GM21526 (cell line): Measurements from ENCODE around the gene STAB2.

Experiments
- ATAC-seq: cut with Tn5 transposase; IDR thresholded peaks from one replicate; pipeline ENCODE4 v1.9.1; 2021; ENCODE audit warnings: moderate library complexity; ENCODE audit not compliant: unreplicated experiment, low FRiP score

STAB2 gene

DNA sequence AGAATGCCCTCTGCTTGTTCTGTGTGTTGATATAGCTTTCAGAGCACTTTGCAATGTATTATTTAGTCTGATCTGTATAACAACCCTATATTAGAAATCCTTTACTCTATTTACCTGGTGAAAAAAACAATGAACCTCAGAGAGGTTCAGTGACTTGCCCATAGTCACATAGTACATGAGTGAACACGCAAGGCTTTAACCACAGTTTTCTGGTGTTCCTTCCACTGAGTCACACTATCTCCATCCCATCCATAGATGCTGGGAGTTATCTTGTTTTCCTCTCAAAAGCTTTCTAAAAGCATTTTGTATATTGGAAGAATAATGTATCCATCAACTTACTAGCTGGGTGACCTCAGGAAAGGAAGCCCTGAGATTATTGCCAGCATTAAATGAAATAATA, 149.5 kb downstream of the STAB2 start:
- no peak for ATAC-seq

DNA sequence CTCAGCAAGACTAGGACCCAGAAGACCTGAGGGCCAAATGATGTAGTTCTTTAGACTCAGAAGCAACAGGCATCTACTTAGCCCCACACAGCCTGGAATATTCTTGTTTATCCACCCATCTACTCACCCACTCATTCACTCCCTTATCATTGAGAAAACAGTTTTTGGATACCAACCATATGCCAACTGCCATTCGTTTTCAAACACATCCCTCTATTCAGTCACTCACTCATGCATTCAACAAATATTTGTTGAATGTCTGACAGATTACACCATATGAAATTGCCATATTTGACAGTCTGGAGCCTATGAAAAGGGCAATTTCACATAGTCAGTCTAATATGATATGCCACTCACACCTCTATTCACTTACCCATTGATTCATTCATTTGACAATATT, 150.8 kb downstream of the STAB2 start:
- no peak for ATAC-seq

DNA sequence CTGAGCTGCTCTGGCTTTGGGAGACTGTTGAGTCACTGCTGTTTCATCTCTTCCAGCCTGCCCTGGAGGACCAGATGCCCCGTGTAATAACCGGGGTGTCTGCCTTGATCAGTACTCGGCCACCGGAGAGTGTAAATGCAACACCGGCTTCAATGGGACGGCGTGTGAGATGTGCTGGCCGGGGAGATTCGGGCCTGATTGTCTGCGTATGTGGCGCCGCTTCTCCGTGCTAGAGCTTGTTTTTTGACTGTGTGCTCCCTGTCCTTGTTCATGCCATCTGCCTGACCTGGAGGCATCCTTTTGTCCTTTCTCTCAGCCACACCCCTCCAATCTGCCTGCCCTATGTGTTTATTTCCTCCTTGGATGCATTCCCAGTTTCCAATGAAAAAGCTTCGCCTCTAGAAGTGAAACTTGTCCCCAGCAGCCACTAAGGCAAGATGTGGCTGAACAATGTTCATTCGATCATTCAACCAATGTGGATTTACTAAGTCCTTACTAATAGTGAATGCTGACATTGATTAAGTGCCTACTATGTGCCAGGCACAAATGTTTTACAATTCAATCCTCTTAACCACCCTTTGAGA, 155.4 kb downstream of the STAB2 start:
- no peak for ATAC-seq

DNA sequence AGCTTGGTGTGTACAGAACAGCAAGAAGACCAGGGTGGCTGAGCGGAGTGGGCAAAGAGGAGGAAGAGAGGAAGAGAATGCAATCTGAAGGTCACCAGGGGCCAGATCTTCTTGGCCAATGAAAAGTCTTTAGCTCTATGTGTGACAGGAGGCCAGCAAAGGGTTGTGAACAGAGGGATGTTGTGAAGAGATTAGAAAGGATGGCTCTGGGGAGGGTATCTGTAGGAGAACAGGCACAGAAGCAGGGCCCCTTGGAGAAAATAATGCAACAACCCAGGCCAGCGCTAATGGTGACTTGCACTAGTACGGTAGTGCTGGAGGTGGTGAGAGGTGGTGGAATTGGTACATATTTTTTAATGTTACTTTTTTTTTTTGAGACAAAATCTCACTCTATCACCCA, 156.7 kb downstream of the STAB2 start:
- ATAC-seq, result no peak

DNA sequence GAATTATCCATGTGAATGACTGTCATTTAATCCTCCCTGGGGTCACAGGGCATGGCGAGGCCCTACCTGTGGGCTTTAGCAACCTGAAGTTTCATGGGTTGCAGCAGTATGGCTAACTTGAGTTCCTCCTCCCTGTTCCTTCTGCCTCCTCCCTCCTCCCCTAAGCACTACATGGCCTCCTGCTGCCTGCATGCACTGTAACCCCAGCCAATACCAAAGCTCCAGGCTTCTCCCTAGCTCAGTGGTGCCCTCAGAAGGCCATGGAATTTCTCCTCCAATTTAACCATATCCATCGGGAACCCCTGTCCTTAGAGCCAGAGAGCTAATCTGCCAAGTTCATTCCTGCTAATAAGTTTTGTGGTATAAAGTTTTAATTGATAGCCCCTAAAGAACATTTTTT, 158.9 kb downstream of the STAB2 start:
- no peak for ATAC-seq

DNA sequence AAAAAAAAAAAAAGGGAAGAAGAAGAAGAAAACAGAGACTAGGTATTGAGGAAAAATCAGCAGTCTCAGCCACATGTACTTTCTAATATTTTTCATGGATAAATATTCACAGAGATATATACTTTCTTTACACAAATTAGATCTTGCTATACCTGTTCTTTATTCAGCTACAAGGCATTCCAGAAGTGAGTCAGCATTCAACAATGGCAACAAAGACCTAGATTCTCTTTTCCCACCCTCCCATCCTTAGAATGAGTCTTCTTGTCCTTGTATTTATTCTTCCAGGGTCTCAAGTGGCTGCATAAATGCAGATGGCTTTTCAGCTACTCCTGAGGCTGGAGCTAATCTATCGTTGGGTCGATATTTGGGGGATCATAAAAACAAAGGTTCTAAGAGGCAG, 160.9 kb downstream of the STAB2 start:
- no peak for ATAC-seq

DNA sequence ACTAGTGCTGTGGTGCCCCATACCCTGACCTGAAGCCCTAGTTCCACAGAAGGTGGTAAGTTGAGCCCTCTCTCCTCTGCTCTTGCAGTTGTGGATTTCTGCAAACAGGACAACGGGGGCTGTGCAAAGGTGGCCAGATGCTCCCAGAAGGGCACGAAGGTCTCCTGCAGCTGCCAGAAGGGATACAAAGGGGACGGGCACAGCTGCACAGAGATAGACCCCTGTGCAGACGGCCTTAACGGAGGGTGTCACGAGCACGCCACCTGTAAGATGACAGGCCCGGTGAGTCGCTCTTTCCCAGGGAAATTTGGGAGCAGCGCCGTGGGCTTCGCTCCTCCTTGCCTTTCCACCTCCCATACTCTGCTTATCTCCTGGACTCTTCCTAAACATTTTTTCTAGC, 161.8 kb downstream of the STAB2 start:
- ATAC-seq, result no peak

DNA sequence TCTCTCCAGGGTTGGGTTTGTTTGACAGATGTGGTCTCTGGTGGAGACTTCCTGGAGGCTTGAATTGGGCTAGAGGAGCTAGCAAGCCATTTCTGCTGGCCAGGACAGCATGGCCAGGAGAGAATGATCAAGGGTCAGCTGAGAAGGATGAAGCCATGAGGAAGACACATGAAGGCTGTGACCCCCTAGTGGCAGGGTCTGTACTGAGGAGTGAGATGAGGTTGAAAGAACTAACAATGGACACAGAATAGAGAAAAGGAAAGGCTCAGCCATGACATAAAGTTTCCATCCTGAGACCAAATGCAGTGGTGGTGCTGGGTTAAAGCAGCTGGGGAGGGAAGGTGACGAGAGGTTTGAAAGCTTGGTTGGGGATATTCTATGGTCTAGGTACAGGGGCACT, 164.1 kb downstream of the STAB2 start:
- ATAC-seq, result no peak

DNA sequence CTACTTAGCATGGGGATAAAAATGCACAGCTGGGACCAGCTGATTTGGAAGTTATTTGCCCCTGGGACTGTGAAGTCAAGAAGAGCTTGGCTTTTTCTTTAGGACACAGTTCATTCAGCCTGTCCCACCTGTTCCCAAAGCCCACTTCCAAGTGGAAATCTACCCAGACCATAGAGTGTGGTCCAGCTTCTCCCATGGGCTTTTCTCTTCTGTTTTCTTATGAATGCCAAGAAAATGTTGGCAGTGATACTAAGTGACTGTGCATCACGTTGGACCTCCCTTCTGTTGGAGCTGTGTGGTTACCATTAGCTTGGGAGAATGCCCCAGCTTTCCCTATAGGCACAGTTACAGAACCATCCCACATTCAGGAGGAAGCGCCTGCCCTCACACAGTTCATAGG, 164.5 kb downstream of the STAB2 start:
- no peak for ATAC-seq

DNA sequence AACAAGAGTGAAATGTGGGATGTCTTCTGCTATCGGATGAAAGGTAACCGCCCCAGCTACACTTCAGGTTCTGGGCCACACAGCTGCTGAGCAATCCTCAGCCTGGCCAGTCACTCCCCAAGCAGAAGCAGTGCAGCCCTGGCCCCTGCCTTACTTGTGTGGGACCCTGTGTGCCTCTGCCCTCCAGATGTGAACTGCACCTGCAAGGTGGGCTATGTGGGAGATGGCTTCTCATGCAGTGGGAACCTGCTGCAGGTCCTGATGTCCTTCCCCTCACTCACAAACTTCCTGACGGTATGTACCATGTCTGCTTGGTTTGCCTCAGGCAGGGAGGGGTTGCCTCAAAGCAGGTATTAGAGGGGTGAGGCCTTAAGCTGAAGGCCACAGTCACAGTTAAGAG, 168.4 kb downstream of the STAB2 start:
- ATAC-seq, result no peak

DNA sequence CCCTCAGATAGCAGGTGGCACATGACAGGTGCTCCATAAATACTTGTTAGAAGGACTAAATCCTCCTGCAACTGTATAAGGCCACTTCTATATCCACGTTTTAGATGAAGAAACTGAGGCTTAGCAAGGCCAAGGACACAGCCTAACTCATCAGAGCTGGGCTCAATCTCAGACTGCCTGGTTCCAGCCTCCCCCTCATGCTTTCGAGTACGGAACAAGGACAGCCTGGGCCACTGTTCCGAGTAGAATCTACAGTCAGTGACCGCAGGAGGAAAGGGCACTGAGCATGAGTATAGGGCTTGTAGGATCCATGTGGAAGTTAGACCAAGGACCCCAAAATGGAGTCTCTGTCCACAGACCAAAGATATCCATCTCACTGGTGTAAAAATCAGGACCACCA, 169.4 kb downstream of the STAB2 start:
- no peak for ATAC-seq

DNA sequence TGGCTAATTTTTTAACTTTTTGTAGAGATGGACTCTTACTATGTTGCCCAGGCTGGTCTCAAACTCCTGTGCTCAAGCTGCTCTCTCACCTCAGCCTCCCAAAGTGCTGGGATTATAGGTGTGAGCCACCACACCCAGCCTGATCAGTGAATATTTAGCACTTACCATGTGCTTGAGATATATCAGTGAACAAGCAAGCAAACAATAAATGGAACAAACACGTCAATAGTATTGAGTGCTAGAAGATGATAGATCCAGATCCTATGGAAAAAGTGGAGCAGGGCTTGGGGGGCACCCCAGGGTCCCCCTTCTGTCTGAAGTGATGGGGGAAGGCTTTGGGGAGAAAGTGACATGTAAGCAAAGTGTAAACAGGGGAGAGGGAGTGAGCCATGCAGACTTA, 170.2 kb downstream of the STAB2 start:
- ATAC-seq, result no peak

DNA sequence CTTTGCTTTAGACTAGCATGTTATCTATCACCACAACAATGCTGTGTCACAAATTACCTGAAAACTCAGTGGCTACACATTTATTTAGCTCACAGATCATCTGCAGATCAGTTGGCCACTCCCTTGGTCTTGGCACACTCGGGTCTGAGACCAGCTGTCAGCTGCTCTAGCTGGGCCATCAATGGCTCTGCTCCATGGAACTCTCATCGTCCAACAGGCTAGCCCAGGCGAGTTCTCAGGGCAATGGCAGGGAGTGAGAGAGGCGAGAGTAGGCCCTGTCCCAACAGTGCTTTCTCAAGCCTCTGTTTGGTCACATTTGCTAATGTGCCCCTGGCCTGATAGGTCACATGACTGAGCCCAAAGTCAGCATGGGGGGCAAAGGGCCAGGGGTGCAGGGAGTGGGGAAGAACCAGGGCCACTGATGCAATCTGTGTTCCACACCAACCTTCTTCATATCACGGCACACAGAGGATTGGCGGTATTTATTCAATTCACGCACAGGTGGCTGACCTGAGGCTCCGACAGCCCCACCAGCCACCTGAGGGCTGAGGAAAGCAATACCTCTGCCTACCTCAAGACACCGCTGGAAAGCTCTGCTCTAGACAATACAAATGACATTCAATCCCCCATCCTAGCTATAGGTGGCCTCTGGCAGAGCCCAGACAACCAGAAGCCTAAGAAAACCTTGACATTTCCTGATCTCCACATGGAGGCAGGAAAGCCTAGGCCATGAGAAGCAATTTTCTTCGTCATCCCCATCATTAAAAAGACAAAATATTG, 171.4 kb downstream of the STAB2 start:
- ATAC-seq, result no peak

DNA sequence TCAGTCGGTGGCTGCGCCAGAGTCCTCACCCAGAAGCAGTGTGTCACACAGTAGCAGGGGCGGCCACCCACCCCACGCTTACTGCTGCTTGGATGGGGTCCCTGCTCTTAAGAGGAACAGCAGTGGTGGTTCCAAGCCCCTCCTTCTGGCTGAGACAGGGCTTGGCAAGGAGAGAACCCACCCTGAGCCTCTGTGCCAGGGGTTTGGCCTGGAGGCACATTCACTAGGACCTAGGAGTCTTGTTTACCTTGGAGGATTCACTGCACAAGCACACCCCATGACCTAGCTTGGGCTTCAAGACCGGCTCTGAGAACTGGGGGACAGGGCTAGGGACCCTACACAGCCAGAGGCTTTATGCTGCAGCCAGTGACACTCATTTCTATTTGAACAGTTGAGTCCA, 175.4 kb downstream of the STAB2 start:
- no peak for ATAC-seq

DNA sequence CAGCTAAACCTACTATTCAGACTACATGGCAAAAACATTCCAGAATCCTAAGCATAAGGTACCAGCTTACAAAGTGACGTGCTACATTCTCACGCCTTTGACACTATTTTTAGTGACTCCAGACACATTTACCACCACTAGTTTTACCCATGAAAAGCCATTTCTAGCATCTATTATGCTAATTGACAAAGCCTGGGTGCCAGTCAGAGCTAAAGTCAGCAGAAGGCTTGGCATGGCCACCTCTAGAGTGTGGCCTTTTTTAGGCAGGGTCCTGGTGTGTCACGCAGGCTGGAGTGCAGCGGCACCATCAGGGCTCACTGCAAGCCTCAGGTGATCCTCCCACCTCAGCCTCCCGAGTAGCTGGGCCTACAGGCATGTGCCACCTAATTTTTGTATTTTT, 178.2 kb downstream of the STAB2 start:
- no peak for ATAC-seq

DNA sequence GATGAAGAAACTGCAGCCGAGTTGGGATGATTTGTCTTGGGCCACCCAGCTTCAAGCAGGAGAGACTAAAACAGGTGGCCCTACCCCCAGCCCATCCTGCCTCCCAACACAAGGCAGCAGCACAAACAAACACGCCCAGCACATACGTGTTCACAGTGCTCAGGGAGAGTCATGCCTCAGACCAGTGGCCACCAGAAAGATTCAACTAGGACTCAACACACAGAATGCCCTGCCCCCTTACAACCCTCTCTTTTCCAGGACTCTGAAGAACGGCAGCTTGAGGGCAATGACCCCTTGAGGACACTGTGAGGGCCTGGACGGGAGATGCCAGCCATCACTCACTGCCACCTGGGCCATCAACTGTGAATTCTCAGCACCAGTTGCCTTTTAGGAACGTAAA, 179.0 kb downstream of the STAB2 start:
- ATAC-seq, result no peak

DNA sequence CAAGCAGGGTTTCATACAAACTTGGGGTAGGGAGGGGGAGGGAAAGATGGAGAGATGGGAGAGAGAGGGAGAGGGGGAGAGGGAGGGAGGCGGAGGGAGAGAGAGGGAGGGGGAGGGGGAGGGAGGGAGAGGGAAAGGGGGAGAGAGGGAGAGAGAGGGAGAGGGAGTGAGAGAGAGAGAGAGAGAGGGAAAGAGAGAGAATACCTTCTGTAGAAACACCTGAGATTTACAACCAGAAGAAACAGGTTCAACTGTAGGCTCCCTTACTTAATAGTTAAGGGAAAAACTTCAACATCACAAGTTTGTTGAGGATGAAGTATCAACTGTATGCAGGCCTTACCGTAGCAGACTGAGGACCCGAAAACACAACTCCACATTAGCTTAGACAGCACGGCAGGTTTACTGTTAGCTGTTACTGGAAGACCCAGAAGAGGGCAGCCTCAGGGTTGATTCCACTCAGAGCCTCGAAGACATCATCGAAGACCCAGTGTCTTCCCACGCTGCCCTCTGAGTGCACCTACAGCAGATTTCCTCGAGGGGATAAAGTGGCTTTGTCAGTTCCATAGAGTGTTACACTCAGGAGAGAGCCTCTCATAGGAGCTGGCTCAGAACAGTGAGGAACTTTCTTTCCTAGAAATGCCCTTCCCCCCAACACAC, 181.5 kb downstream of the STAB2 start:
- no peak for ATAC-seq

DNA sequence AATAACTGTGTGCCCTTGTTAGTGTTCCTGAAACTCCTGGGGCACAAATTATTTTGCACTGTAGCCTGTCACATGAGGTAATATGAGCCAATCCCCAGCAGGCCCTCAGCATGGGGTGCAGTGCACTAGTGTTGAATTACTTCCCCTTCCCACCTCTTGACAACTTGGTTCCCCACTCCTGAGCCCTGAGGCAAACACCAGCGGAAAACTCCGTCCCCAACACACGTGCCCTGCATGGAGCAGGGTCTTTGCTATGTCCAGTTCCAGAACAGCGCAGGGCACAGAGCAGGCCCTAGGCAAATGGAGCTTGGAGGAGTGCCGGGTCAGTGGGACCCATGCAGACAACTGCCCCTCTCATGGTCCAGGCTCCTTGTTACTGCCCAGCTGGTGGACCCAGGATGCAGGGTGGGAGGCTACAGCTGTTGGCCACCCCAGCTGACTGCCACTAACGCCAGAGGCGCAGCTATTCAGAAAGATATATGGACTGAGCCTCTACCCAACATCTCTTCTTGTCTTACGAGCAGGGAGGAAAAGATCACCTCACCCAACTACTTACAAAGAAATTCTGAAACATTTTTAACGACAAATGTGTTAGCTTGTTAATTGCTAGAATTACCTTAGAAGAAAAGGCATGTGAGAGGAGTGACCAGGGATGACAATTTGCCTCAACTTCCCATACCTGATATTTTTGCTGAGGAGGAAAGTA, 182.3 kb downstream of the STAB2 start:
- no peak for ATAC-seq

DNA sequence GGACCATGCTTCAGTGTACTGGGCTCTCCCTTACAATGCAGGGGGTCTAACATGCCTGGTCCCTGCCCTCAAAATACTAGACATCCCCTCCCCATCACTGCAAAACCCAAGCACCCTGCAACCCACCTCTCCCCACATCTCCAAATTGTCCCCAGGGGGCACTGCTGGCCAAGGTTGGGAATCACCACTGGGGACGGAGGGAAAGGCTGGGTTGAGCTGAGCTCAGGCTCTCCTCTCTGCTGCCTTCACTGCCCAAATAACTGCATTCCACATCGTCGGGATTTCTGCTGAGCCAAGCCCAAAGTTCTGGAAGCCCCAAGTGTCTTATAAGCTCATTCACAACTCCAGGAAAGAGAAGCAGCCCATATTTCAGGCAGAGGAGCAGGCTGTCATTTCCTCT, 184.4 kb downstream of the STAB2 start:
- no peak for ATAC-seq

DNA sequence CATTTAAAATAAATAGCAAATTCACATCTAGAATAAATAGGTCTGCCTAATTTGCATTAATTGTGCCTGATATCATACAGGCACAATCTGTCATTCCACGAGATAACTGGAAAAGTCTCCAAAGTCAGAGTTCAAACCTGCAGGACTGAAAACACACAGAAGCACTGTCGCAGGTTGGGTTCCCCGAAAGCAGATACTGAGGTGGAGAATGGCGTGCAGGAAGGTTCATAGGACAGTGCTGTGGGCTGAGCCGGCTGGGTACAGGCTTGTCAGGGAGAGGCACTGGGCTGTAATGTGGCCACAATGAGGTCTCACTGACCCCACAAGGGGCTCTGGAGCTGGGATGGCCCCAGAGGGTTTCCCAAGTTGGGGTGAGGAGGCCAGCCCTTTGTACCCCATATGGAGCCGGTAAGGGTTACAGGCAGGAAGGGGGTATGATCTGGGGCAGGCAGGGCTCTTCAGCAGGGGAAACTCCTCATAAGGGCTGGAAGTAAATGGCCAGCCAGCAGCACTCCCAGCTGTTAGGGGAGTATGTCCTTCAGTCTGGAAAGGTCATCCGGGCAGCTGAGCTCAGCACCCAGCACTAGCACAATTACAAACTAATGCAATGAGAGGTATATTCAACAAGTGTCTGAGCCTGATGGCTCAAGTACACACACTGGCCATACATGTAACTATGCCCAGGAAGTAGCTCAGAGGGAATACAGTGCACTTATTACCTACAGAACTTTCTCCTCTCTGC, 185.5 kb downstream of the STAB2 start:
- ATAC-seq, result no peak
